Activated T-helper 9 cell treated with anti-CD3 and anti-CD28 coated beads, Interleukin-2, amount 50 U/mL, for 16 hours (primary cell): ENCODE results near the gene YRDC.

Experiments
- DNase-seq: peaks from one replicate; pipeline ENCODE4 v3.0.0-alpha.2; 2020; ENCODE audit warnings: low read depth

YRDC gene, protein sequence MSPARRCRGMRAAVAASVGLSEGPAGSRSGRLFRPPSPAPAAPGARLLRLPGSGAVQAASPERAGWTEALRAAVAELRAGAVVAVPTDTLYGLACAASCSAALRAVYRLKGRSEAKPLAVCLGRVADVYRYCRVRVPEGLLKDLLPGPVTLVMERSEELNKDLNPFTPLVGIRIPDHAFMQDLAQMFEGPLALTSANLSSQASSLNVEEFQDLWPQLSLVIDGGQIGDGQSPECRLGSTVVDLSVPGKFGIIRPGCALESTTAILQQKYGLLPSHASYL

DNA sequence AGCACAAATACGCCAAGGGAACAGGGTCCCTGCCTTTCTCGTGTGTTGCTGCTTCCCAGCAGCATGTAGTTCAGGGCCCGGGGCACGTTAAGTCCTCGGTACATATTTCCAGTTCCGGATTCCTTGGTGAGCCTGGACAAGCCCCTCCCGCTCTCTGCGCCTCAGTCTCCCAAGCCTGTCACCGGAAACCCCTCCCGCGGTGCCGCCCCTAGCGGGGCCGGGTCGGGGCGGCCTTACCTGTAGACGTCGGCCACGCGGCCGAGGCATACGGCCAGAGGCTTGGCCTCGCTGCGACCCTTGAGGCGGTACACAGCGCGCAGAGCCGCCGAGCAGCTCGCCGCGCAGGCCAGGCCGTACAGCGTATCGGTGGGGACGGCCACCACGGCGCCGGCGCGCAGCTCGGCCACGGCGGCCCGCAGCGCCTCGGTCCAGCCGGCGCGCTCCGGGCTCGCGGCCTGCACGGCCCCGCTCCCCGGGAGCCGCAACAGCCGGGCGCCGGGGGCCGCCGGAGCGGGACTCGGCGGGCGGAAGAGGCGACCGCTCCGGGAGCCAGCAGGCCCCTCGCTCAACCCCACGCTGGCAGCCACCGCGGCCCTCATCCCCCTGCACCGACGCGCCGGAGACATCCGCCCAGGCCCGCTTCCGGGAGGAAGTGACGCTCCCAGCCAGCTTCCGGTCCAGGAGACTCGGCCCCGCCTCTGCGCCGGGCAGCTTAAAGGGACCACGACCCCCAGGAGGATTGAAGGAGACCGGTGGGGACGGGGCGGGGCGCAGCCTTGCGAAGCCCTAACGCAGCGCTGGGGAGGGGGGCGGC lies at the start of gene YRDC, which contains the start of gene C1orf122:
Gene YRDC (minus strand): TSS at position 654 of the 814 bp plus-strand sequence. CDS start 28 bp downstream, at position 626.
Gene C1orf122 (plus strand): TSS at position 236 of the 814 bp plus-strand sequence. CDS start 615 bp downstream, outside the sequence.
- DNase-seq: peak; percentile 88

DNA sequence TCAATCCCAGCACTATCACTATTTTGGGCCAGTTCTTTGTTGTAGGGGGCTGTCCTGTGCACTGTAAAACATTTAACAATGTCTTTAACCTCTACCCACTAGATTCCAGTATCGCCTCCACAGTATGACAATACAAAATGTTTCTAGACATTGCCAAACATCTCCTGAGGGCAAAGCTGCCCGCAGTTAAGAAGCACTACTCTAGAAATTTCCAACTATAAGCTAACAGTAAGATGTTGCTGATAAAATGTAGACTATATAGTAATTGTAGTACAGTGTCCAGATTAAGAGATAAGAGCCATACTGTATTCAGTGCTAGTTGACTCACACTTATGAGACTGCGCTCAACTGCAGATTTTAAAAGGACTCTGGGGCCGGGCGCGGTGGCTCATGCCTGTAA lies 46.4 kb upstream of the YRDC start:
- DNase-seq: no peak

DNA sequence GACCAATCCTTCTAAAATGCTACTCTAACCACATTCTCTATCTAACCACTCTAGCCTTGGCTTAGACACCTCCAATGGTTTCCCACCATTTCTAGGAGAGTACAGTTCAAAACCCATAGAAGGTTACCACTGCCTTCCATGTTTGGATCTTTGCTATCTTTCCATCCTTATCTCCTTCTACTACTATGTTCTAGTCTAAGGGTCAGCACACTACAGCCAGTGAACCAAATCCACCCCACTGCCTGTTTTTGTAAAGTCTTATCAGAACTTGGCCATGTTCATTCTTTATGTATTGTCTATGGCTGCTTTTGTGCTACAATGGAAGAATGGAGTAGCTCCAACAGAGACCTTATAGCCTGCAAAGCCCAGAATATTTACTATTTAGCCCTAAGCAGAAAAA lies 45.1 kb upstream of the YRDC start:
- no peak for DNase-seq

DNA sequence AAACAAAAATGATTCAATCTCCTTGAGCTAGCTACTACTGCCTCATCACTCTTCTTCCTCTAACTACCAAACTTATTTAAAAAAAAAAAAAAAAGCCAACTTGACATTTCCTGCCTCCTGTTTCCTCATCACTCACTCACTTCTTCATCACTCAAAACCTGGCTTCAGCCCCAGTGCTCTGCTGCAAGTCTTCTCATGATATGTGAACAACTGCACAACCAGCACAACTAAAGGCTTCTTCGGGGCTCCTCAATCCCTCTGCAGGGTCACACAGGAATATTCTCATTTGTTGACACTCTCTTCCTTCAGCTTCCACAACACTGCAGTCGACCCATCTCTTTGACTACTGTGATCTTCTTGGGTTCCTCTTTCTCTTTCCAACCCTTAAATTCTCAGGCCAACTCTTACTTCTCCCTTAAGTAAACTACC lies 43.8 kb upstream of the YRDC start:
- no peak for DNase-seq

DNA sequence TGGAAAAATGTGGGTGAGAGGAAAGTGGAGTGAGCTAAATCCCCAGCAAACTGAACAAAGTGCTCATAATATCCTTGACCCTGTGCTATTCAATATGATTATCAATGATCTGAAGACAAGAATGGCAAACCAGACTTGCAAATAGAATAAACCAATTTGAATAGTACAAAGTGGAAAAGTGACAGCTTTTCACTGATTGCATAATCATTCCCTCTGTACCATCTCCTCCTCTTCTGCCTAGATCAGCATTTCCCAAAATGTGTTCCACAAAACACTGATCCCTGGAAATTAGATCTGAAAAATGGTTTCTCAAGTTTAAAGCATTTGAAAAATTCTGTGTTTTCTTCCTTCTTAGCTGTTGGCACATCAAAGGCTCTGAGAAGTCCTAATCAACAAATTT lies 43.3 kb upstream of the YRDC start:
- no peak for DNase-seq

DNA sequence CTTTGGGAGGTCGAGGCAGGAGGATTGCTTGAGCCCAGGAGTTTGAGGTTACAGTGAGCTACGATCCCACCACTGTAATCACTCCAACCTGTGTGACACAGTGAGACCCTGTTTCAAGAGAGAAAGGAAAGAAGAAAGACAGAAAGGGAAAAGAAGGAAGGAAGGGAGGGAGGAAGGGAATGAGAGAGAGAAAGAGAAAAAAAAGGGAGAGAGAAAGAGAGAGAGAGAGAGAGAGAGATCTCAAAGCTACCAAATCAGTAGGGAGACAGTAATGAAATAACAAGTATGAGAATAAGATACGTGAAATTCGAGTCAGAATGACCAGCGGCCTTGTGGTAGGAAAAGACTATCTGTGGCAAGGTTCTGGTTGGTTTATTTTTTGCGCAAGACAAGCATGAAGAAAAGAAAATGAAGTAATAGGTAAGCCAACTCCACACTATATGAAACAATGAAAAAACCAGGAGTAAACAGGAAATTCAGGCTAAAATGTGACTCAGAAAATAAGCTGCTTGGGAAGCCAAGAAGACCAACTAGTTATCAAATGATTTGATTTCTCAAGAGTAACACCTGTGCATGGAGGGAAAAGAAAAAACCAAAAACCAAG lies 42.4 kb upstream of the YRDC start:
- no peak for DNase-seq

DNA sequence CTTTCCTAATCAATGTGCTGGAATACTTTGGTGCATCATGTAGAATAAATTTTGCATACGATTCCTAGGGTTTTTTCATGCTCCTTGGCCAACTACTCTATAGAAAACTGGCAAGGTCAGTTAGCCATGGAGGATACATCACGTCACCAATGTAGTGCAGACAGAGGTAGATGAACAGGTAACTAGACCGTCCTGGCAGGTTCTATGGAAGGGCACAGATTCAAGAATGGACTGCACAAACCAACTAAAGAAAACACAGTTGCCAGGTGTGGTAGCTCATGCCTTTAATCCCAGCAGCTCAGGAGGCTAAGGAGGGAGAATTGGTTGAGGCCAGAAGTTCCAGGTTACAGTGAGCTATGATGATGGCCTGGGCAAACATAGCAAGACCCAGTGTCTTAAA lies 41.5 kb upstream of the YRDC start:
- DNase-seq: no peak

DNA sequence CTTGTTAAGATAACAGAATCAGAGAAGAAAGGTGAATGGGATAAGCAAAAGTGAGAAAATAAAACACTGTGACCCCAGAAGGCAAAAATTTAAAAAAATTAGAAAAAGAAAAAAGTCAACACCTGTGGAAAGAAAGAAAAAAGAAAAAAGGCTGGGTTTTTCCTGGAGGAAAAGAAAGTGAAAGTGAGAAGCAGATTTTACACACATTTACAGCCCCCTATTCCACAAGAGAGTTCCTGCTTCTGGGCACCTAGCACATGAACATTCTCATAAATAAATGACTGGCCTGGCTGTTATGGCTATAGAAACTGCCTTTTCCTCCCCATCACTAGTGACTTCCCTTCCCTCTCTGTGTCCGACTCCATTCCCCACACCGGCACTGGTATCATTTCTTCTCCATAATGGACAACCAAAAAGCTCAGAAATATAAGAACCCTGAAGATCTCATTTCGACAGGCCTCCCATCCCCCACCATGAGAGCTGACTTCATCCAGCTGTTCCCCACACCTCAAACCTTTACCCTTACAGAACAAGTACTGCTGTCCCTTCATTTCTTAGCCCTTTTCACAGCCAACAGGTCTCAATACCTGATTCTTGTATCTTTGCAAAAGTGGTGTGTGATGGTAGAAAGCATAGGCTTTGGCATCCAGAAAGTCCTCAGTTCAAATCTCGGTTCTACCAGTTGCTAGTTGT lies 38.8 kb upstream of the YRDC start:
- no peak for DNase-seq

DNA sequence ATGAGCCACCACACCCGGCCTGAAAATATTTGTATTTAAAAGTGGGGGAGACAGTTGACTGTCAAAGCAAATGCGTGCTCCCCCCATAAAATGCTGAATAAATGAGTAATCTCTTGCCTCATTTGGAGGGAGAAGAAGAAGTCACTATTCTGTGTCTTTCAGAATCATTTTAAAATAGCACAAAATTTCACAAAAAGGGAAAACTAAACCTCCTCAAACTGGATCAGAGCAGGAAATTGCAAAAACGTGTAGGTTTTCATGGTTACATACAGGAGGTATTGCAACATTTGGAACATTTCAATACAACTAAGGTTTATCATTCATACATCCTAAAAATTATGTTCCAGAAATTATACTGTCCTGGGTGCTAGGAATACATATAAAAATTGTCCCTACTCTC lies 37.8 kb upstream of the YRDC start:
- DNase-seq: no peak

DNA sequence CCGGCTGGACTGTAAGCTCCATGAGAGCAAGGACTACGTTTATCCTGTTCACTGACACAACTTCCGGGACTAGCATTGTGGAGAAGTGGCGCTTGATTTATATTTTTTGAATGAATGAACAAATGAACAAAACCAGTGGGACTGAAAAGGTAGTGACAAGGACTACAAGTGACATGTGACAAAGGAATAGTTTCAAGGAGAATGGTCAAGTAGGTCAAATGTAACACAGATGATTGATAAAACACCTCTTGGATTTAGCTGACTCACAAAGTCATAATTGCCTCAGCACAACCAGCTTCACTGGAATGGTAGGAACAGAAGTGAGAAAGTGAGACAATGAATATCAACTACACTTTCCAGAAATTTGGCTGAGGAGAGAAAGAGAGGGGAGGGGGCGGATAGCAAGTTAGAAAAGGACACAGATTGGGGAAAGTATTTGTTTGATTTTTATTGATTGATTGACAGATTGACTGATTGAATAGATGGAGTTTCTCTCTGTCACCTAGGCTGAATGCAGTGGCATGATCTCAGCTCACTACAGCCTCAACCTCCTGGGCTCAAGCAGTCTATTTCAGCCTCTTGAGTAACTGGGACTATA lies 37.1 kb upstream of the YRDC start:
- no peak for DNase-seq

DNA sequence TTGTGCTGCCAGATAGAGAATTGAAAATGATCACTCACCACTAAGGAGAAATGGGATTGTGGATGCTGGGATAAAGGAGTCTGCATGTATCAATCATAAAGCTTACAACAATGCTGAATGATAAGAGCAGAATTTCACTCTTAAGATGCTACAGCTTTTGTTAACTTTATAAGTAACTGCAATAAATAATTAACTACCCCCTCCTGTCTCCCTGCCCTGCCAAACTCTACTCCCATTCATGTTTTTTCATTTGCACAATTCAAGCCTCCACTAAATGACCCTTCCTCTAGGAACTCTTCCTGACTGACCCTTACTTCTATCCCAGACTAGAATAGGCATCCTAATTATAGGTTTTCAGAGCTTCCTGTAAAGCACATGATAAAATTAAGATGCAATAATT lies 36.5 kb upstream of the YRDC start:
- DNase-seq: no peak

DNA sequence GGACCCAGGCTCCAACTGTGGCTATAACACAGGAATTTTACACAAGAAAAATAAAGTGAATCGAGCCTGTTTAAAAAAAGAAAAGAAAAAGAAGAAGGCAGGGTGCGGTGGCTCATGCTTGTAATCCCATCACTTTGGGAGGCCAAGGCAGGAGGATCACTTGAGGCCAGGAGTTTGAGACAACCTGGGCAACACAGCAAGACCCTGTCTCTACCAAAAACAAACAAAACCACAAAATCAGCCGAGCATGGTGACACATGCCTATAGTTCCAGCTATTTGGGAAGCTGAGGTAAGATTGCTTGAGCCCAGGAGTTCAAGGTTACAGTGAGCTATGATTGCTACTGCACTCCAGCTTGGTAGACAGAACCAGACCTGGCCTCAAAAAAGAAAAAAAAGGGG lies 33.6 kb upstream of the YRDC start:
- DNase-seq: no peak

DNA sequence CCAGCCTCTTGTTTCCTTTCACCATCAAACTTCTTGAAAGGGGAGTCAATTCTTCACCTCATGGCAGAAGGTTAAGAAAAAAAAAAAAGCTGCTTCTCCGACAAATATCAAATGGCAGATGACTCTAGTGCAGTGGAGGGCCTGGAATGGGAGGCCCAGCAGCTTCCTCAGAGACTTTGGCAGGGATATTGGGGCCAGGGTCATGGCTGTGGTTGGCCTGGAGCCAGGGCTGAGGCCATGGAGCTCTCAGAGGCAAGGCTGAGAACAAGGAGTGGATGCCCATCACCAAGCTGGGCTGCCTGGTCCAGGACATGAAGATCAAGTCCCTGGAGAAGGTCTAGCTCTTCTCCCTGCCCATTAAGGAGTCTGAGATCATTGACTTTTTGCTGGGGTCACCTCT lies 32.7 kb upstream of the YRDC start:
- DNase-seq: no peak

DNA sequence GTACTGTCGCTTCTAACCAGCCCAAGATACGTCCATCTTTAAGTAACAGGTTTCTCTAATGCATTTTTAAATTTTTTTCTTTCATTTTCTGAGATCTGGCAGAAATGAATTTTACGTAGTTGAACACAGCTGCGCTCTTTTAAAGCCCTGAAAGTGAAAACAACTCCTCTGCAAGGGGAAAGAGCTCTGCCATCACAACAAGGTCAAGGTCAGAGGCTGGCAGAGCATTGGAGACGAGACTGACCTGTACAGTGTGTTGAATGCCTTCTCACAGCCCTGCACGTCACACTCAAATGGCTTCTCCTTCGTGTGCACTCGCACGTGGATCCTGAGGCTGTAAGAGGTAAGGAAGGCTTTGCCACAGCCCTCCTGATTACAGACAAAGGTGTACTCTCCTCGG lies 31.7 kb upstream of the YRDC start:
- DNase-seq: no peak

DNA sequence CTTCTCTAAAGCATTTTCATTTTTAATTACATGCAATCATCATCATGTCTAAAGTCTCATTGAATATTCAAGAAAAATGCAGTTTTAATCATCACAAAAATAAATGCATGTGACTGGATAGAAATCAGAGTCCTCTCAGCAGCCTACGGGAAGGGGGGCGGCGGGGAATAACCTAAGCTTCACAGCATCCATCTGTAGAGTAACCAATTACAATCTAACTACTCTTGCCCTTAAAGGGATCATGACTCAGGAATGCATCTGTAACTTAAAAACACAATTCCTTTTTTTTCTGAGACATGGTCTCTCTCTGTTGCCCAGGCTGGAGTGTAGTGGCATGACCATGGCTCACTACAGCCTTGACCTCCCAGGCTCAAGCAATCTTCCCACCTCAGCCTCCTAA lies 28.8 kb upstream of the YRDC start:
- DNase-seq: no peak

DNA sequence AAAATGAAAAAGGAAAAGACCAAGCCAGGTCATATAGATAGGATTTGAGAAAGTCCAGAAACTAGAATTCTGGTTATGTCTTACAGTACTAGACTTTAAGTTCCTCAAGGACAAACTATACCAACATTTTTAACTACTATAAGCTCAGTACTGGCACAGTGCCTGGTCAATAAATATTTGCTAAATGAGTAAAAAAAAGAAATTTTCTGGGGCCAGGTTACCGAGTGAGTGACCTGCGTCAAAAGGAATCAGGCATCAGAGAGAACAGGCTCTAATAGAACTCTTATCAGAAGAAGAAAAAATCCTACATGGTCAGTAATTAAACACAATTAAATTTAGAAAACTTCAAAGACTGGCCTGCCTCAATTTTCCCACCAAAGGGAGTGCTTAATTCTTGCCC lies 23.8 kb upstream of the YRDC start:
- DNase-seq: no peak

DNA sequence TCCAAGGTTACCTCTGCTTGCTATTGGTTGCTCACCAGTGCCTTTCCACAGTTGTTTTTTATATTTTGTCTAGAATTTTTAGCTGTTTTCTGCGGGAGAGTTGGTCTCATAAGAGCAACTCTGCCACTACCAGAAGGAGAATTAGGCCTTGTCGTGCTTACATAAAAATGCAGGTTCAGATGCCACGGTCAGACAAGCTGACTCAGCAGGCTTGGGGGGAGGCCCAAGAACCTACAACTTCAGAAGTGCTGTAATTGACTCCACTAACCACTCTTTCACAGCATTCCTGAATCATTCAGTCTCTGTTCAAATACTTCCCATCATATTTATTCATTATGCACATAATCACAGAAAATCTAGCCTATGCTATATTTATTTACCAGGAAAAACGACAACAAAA lies 23.1 kb upstream of the YRDC start:
- DNase-seq: no peak

DNA sequence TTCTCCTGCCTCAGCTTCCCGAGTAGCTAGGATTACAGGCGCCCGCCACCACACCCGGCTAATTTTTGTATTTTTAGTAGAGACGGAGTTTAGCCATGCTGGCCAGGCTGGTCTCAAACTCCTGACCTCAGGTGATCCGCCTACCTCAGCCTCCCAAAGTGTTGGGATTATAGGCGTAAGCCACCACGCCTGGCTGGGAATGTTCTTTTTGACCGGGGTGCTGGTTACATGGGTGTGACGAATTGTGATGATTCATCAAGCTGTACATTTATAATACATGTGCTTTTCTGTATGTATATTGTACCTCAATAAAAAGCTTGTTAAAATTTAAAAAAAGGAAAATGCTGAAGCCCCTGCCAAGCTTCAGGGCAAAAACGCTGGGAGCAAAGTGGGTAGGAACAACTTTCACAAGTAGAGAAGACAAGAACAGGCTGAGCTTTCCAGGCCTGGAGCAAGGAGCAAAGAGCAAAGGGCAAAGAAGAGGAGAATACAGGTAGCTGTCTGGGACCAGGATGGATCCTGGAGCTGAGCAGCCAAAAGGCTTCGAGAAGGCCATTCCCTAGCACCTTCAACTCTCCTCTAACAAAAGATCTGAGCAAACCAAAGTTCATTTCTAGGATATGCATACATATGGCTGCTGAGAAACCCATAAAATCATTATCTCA lies 20.5 kb upstream of the YRDC start:
- no peak for DNase-seq

DNA sequence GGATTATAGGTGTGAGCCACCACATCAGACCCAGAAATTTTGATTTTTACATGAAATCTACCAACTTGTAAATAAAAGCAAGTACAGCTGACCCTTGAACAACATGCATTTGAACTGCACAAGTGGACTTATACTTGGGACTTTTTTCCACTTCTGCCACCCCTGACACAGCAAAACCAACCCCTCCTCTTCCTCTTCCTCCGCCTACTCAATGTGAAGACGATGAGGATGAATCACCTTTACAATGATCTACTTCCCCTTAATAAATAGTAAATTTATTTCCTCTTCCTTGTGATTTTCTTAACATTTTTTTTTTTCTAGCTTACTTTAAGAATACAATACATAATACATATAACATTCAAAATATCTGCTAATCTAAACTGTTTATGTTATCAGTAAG lies 17.5 kb upstream of the YRDC start:
- no peak for DNase-seq

DNA sequence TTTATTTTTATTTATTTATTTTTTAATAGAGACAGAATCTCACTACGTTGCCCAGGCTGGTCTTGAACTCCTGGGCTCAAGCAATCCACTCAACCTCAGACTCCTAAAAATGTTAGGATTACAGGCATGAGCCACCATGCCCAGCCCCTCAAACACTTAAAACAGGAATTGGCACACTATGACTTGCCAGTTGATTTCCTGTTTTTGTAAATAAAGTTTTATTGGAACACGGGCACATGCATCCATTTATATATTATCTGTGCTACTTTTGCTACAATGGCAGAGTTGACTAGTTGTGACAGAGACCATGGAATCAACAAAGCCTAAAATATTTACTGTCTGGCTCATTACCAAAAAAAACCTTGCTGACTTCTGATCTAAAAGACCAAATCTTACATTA lies 16.0 kb upstream of the YRDC start:
- DNase-seq: no peak
